HEK293 (cell line): ENCODE measurements around the gene CYBRD1.

Source experiments
- CTCF ChIP-seq: fragments of 450-650 bp; formaldehyde crosslinking; IDR thresholded peaks from 2 replicates; pipeline ENCODE4 v1.5.1; 2016; ENCODE audit warnings: missing biosample characterization, missing genetic modification characterization
- KLF10 ChIP-seq: fragments of 450-650 bp; IDR thresholded peaks from 2 replicates; pipeline ENCODE4 v1.5.1; 2018; ENCODE audit warnings: missing biosample characterization, mild to moderate bottlenecking, missing genetic modification characterization
- OSR2 ChIP-seq: fragments of 450-650 bp; formaldehyde crosslinking; IDR thresholded peaks from 2 replicates; pipeline ENCODE4 v1.5.1; 2016; ENCODE audit warnings: missing biosample characterization, missing genetic modification characterization
- PRDM10 ChIP-seq: fragments of 450-650 bp; formaldehyde crosslinking; IDR thresholded peaks from 2 replicates; pipeline ENCODE4 v1.5.1; 2016; ENCODE audit warnings: missing biosample characterization, missing genetic modification characterization
- REST ChIP-seq: fragments of 450-650 bp; formaldehyde crosslinking; IDR thresholded peaks from 2 replicates; pipeline ENCODE4 v1.5.1; 2016; ENCODE audit warnings: missing biosample characterization, missing genetic modification characterization
- SETDB1 ChIP-seq: IDR thresholded peaks from one replicate; pipeline ENCODE4 v1.6.1; 2017; ENCODE audit warnings: mild to moderate bottlenecking, low read length, moderate library complexity, mixed read lengths; ENCODE audit not compliant: insufficient read length
- ZNF274 ChIP-seq, 2 experiments: fragments of 200-500 bp in 1 of 2; fragments of 450-650 bp in 1 of 2; sonication (Bioruptor generic) in 1 of 2; formaldehyde crosslinking in 1 of 2; IDR thresholded peaks; 2 replicates each; pipeline versions ENCODE4 v1.5.1 to v1.6.1; 2014 to 2016; ENCODE audit warnings: borderline replicate concordance in 1 of 2, inconsistent platforms in 1 of 2, low read length in 1 of 2, missing biosample characterization in 1 of 2, missing genetic modification characterization in 1 of 2
- ZNF302 ChIP-seq: fragments of 450-650 bp; formaldehyde crosslinking; IDR thresholded peaks from 2 replicates; pipeline ENCODE4 v1.5.1; 2016; ENCODE audit warnings: missing biosample characterization, missing genetic modification characterization, low read depth
- ZNF354C ChIP-seq: fragments of 450-650 bp; formaldehyde crosslinking; IDR thresholded peaks from 2 replicates; pipeline ENCODE4 v1.5.1; 2016; ENCODE audit warnings: missing biosample characterization, missing genetic modification characterization, low read depth, borderline replicate concordance
- ZNF580 ChIP-seq: fragments of 450-650 bp; formaldehyde crosslinking; IDR thresholded peaks from 2 replicates; pipeline ENCODE4 v1.5.1; 2016; ENCODE audit warnings: missing biosample characterization, missing genetic modification characterization
- ZNF654 ChIP-seq: fragments of 450-650 bp; formaldehyde crosslinking; IDR thresholded peaks from 2 replicates; pipeline ENCODE4 v1.5.1; 2016; ENCODE audit warnings: low read depth, missing biosample characterization, missing genetic modification characterization
- ZNF707 ChIP-seq: fragments of 450-650 bp; formaldehyde crosslinking; IDR thresholded peaks from 2 replicates; pipeline ENCODE4 v1.5.1; 2016; ENCODE audit warnings: missing biosample characterization, missing genetic modification characterization
- ZNF785 ChIP-seq: fragments of 450-650 bp; formaldehyde crosslinking; IDR thresholded peaks from 2 replicates; pipeline ENCODE4 v1.5.1; 2016; ENCODE audit warnings: missing biosample characterization, missing genetic modification characterization

- no peak for TF ChIP-seq CTCF (tag by site-specific recombination)
- TF ChIP-seq KLF10 (tag by site-specific recombination) = no peak
- no peak for TF ChIP-seq ZNF580 (tag by site-specific recombination)
- no peak for TF ChIP-seq REST (tag by site-specific recombination)
- no peak for TF ChIP-seq ZNF302
- TF ChIP-seq SETDB1 = no peak
- no peak for TF ChIP-seq ZNF785 (tag by site-specific recombination)
- no peak for TF ChIP-seq ZNF654
- TF ChIP-seq ZNF274 (IDR thresholded peaks at IDR 0.05; ENCODE audit: low read length) = no peak
- TF ChIP-seq ZNF274 (tag by site-specific recombination; IDR thresholded peaks at IDR 0.05; ENCODE audit: borderline replicate concordance) = no peak
- TF ChIP-seq PRDM10 (tag by site-specific recombination) = peak; percentile 35
- no peak for TF ChIP-seq OSR2 (tag by site-specific recombination)
- no peak for TF ChIP-seq ZNF707 (tag by site-specific recombination)
- TF ChIP-seq ZNF354C (tag by site-specific recombination) = no peak
These were observed 1.1 kb downstream of the CYBRD1 start for GRCh38 chr2:171523088-171524017.
